Cardiac ventricle fibroblast (primary cell): ENCODE data around the gene EAPP. TPM values are rescaled to one million over a fixed set of nuclear protein-coding genes. Genes with fewer than 3 reads are reported as not detected.

Source experiments
- total RNA-seq: library from RNA; depleted of rRNA; stranded (reverse); fragments of >200 nt; gene quantifications from 2 replicates; pipeline ENCODE4 v1.2.3, GENCODE V29; 2015

EAPP gene
- 30.3 and 37.6 TPM in 2 replicates for total RNA-seq

GRCh38 chr14:34539407-34540180 is at the start of gene EAPP:
EAPP (minus strand) TSS chr14:34539701; CDS start chr14:34539628, 73 bp downstream.

Other genes with a start within 250 kb of the EAPP start
- 21.5 and 22.4 TPM in 2 replicates for gene SPTSSA, start 77.5 kb downstream of the EAPP start, total RNA-seq
- 106 and 173 TPM in 2 replicates for gene SNX6, start 90.4 kb upstream of the EAPP start, total RNA-seq
- 40.1 and 65.3 TPM in 2 replicates for gene CFL2, start 174.9 kb upstream of the EAPP start, total RNA-seq